ENCODE data around the gene IGF2. TPM values are rescaled to one million over a fixed set of nuclear protein-coding genes. Genes with fewer than 3 reads are reported as not detected.

Gene IGF2
- total RNA-seq, 4 donors from 2014 or later, result 3.2 to 9.7 (median 5.6) TPM

DNA sequence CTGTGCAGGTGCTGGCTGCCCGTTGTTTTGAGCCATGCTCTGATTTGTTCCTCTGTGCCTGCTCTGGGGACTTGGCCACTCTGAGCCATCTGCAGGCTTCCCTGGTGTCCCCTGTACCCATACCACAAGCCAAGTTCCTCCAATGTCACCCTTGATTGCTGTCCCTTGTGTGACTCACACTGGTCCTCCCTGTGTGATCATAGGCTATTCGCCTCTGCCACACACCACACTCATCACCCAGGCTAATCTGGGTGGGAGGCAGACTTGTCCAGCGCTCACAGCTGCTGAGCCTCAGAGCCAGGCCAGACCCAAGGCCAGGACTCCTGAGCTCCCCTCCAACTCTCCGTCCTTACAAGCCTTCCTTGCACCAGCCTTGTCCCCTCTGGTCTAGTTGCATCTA is 31.7 kb downstream of the IGF2 start:
- Histone ChIP-seq H3K27ac (no peak overlapping the region), H3K4me3 (no peak overlapping the region), H3K4me1 (no peaks in the 10 kb centered on the region), H3K27me3 (peaks cover 21% of the 10 kb centered on the region), H3K9me3 (no peaks in the 10 kb centered on the region), H3K36me3 (no peaks in the 10 kb centered on the region)
- TF ChIP-seq, protein P1, sequence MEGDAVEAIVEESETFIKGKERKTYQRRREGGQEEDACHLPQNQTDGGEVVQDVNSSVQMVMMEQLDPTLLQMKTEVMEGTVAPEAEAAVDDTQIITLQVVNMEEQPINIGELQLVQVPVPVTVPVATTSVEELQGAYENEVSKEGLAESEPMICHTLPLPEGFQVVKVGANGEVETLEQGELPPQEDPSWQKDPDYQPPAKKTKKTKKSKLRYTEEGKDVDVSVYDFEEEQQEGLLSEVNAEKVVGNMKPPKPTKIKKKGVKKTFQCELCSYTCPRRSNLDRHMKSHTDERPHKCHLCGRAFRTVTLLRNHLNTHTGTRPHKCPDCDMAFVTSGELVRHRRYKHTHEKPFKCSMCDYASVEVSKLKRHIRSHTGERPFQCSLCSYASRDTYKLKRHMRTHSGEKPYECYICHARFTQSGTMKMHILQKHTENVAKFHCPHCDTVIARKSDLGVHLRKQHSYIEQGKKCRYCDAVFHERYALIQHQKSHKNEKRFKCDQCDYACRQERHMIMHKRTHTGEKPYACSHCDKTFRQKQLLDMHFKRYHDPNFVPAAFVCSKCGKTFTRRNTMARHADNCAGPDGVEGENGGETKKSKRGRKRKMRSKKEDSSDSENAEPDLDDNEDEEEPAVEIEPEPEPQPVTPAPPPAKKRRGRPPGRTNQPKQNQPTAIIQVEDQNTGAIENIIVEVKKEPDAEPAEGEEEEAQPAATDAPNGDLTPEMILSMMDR (IDR thresholded peaks at IDR 0.05), result no peak
- TF ChIP-seq EP300 (IDR thresholded peaks at IDR 0.05) (no peak), POLR2AphosphoS5 (IDR thresholded peaks at IDR 0.05) (no peak), POLR2A (IDR thresholded peaks at IDR 0.05) (no peak)
- WGBS, result 100% methylated on average over 2 of the region's 4 CpGs
- DNase-seq (ENCODE audit: low spot score in 2 of 2), result no peak

DNA sequence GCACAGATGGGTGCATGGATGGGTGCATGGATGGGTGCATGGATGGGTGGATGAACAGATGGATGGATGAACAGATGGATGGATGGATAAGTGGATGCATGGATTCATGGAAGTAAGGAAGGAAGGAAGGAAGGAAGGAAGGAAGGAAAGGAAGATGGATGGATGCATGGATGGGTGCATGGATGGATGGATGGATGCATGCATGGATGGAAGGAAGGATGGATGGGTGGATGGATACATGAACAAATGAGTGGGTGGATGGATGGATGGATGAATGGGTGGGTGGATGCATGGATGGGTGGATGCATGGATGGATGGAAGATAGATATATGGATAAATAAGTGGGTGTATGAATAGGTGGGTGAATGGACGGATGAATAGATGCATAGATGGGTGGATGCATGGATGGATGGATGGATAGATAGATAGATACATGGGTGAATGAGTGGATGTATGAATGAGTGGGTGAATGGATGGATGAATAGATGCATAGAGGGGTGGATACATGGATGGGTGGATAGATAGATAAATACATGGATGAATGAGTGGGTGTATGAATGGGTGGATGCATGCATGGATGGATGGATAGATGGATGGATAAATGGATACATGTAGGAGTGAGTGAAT is 32.5 kb downstream of the IGF2 start:
- H3K27me3 ChIP-seq, result peaks cover 21% of the 10 kb centered on the region
- WGBS, result 90% methylated on average over 1 of the region's 1 CpG
- H3K4me1 ChIP-seq, result no peaks in the 10 kb centered on the region
- H3K36me3 ChIP-seq, result no peaks in the 10 kb centered on the region
- H3K27ac ChIP-seq, result no peak overlapping the region
- H3K9me3 ChIP-seq, result no peaks in the 10 kb centered on the region
- no peak for TF ChIP-seq POLR2A (IDR thresholded peaks at IDR 0.05)
- TF ChIP-seq EP300 (IDR thresholded peaks at IDR 0.05), result no peak
- TF ChIP-seq, protein P1 (IDR thresholded peaks at IDR 0.05), result no peak
- TF ChIP-seq POLR2AphosphoS5 (IDR thresholded peaks at IDR 0.05), result no peak
- H3K4me3 ChIP-seq, result no peak overlapping the region
- no peak for DNase-seq (ENCODE audit: low spot score in 2 of 2)

DNA sequence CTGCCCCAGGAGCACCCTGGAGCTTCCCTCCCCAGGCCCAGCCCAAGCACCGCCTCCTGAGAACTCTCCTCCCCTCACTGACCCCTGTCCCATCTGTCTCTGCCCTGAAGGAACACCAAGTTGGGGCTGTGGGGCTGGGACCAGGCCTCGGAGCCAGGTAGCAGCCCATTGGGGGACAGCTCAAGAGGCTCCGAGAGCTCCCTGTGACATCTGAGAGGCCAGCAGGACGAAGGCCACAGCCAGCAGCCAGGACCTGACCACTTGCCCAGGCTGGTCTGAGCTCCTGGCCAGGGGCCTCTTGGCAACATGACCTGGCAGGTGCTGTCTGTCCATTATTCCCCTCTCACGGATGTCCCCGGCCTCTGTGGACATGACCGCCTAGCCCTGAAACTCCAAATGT is 33.7 kb downstream of the IGF2 start:
- H3K4me3 ChIP-seq, result no peak overlapping the region
- TF ChIP-seq EP300 (IDR thresholded peaks at IDR 0.05), result no peak
- TF ChIP-seq POLR2A (IDR thresholded peaks at IDR 0.05), result no peak
- TF ChIP-seq POLR2AphosphoS5 (IDR thresholded peaks at IDR 0.05), result no peak
- TF ChIP-seq, protein P1 (IDR thresholded peaks at IDR 0.05), result no peak
- WGBS, result 91% methylated on average over 7 of the region's 7 CpGs
- no peaks in the 10 kb centered on the region for H3K9me3 ChIP-seq
- DNase-seq (ENCODE audit: low spot score in 2 of 2), result peak in 1 of 2 donors; percentile 41
- no peaks in the 10 kb centered on the region for H3K36me3 ChIP-seq
- H3K27ac ChIP-seq, result no peak overlapping the region
- H3K27me3 ChIP-seq, result peaks cover 26% of the 10 kb centered on the region
- no peaks in the 10 kb centered on the region for H3K4me1 ChIP-seq

DNA sequence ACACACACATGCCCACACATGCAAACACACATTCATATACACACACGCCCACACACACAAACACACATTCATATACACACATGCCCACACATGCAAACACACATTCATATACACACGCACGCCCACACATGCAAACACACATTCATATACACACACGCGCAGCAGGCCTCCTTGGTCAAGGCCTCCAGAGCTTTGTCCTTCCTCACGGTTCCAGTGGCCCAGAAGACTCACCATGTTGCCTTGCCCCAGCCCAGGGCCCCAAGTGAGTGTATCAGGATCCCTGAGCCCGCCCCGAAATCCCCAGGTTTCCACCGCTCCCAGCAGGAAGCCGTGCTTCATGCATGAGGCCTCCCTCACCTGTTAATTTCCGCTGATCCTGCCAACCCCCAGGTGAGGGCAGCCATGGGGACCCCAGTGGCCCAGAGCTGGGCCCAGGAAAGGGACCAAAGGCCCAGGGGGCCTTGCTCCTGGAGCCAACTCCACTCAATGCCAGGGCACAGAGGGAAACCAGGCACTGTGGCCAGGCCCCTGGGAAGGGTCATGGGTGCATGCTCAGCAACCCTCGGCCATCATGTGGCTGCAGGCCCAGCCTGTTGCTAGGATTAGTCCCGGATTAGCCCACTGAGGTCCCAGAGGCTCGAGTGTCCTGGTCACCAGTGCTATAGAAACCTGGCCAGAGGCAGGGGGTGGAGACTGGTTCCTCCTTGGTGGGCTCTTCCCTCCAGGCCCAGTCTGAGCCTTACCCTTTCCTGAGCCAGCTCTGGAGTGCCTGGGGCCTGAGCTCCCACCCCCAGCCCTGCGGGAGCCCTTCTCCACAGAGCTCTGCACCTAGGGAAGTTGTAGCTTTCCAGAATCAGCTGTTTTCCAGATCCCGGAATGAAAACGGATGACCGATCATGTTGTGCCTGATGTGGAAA is 34.4 kb downstream of the IGF2 start:
- Histone ChIP-seq H3K4me1 (peaks cover 6% of the 10 kb centered on the region), H3K36me3 (no peaks in the 10 kb centered on the region), H3K4me3 (no peak overlapping the region), H3K27me3 (peaks cover 25% of the 10 kb centered on the region), H3K9me3 (no peaks in the 10 kb centered on the region), H3K27ac (no peak overlapping the region)
- 87% methylated on average over 15 of the region's 18 CpGs for WGBS
- TF ChIP-seq POLR2A (IDR thresholded peaks at IDR 0.05) (no peak), POLR2AphosphoS5 (IDR thresholded peaks at IDR 0.05) (no peak), EP300 (IDR thresholded peaks at IDR 0.05) (no peak)
- TF ChIP-seq, protein P1 (IDR thresholded peaks at IDR 0.05), result no peak
- peak in 1 of 2 donors; percentile 41 for DNase-seq (ENCODE audit: low spot score in 2 of 2)
